PC-9 (cell line): ENCODE measurements around the gene ZNF407. TPM values are rescaled to one million over a fixed set of nuclear protein-coding genes. Genes with fewer than 3 reads are reported as not detected.

ENCODE experiments used
- BruUV-seq: library from RNA; stranded (reverse); fragments of 400-500 nt; replicated peaks from 2 replicates; lab custom pipeline; 2021; lab: Mats Ljungman, UMichigan
- CTCF ChIA-PET: fragments of 300-600 bp; sonication (Branson Sonifier 250); formaldehyde crosslinking; loops from one replicate; lab custom pipeline; 2022; ENCODE audit warnings: antibody characterized with exemption; lab: Charles Lee
- POLR2A ChIA-PET: fragments of 300-600 bp; sonication (Branson Sonifier 250); formaldehyde crosslinking; loops from one replicate; lab custom pipeline; 2022; ENCODE audit warnings: antibody characterized with exemption; ENCODE audit not compliant: unreplicated experiment; lab: Charles Lee
- DNase-seq, 2 experiments: peaks; one replicate each; pipeline versions ENCODE4 v3.0.0 to v3.0.0-alpha.2; 2015 to 2022; ENCODE audit warnings: mixed read lengths in 1 of 2
- H2AFZ ChIP-seq: fragments of 200-600 bp; sonication (generic); 2 replicates; pipeline ENCODE4 v1.8.1; 2017; ENCODE audit warnings: antibody characterized with exemption
- H3F3A ChIP-seq: fragments of 200-600 bp; sonication (generic); 2 replicates; pipeline ENCODE4 v1.8.1; 2017; ENCODE audit warnings: antibody characterized with exemption, mild to moderate bottlenecking, low read depth; ENCODE audit not compliant: insufficient read depth
- H3K27ac ChIP-seq: fragments of 200-600 bp; sonication (generic); 2 replicates; pipeline ENCODE4 v1.6.1; 2016; ENCODE audit warnings: mixed run types
- H3K27me3 ChIP-seq: fragments of 200-600 bp; sonication (generic); 2 replicates; pipeline ENCODE4 v1.6.1; 2016; ENCODE audit warnings: low read depth, mixed run types; ENCODE audit not compliant: insufficient read depth
- H3K36me3 ChIP-seq: fragments of 200-600 bp; sonication (generic); 2 replicates; pipeline ENCODE4 v1.6.1; 2016; ENCODE audit warnings: low read depth, mixed run types
- H3K4me1 ChIP-seq: fragments of 200-600 bp; sonication (generic); replicated peaks from 2 replicates; pipeline ENCODE4 v1.6.1; 2016; ENCODE audit warnings: mixed run types; ENCODE audit not compliant: insufficient read depth
- H3K4me2 ChIP-seq: fragments of 200-600 bp; sonication (generic); 2 replicates; pipeline ENCODE4 v1.6.1; 2017; ENCODE audit warnings: mixed run types
- H3K4me3 ChIP-seq: fragments of 200-600 bp; sonication (generic); 2 replicates; pipeline ENCODE4 v1.6.1; 2016; ENCODE audit warnings: mixed run types
- H3K79me2 ChIP-seq: fragments of 200-600 bp; sonication (generic); 2 replicates; pipeline ENCODE4 v1.6.1; 2017; ENCODE audit warnings: low read depth, mixed run types
- H3K9me2 ChIP-seq: fragments of 200-600 bp; sonication (generic); 2 replicates; pipeline ENCODE4 v1.8.1; 2017; ENCODE audit warnings: mild to moderate bottlenecking; ENCODE audit not compliant: insufficient read depth
- H3K9me3 ChIP-seq: fragments of 200-600 bp; sonication (generic); 2 replicates; pipeline ENCODE4 v1.8.1; 2016; ENCODE audit warnings: low read depth; ENCODE audit not compliant: insufficient read depth
- H4K20me1 ChIP-seq: fragments of 200-600 bp; sonication (generic); 2 replicates; pipeline ENCODE4 v1.8.1; 2017; ENCODE audit not compliant: insufficient read depth
- CTCF ChIP-seq: fragments of 200-600 bp; sonication (generic); conservative IDR thresholded peaks from 2 replicates; pipeline ENCODE4 v1.6.1; 2017; ENCODE audit warnings: mixed run types, antibody characterized with exemption, mild to moderate bottlenecking, moderate library complexity
- EZH2 ChIP-seq: fragments of 200-600 bp; sonication (generic); IDR thresholded peaks from 2 replicates; pipeline ENCODE4 v1.8.0; 2017; ENCODE audit warnings: antibody characterized with exemption, low read depth
- intact Hi-C: fragments of 100-400 bp; cut with micrococcal nuclease; formaldehyde crosslinking; loops from one replicate; pipeline ENCODE4 v1.10.0; 2022; ENCODE audit not compliant: unreplicated experiment
- total RNA-seq: library from RNA; stranded (reverse); gene quantifications from 2 replicates; pipeline ENCODE4 v1.2.3, GENCODE V29; 2021

The ZNF407 gene
- total RNA-seq, 1 experiment from 2014 or later: 13.4 TPM

GRCh38 chr18:75072672-75073371, 475.2 kb downstream of the ZNF407 start:
- DNase-seq: no peak
- no TSS peak for BruUV-seq
- H2AFZ ChIP-seq: no peak overlapping the region
- H3K4me3 ChIP-seq: no peak overlapping the region
- ChIA-PET POLR2A (no interaction called here), CTCF (no interaction called here)
- H3K4me2 ChIP-seq: no peak overlapping the region
- H3K79me2 ChIP-seq: no peaks in the 10 kb centered on the region
- H3K27ac ChIP-seq: no peak overlapping the region
- H3K27me3 ChIP-seq: no peaks in the 10 kb centered on the region
- H4K20me1 ChIP-seq: no peaks in the 10 kb centered on the region
- peaks cover 1% of the 10 kb centered on the region for H3K9me3 ChIP-seq
- H3K9me2 ChIP-seq: no peaks in the 10 kb centered on the region
- H3K4me1 ChIP-seq: peaks cover 20% of the 10 kb centered on the region
- intact Hi-C loops: no loop called here
- H3K36me3 ChIP-seq: no peaks in the 10 kb centered on the region
- H3F3A ChIP-seq: peaks cover 14% of the 10 kb centered on the region; the same call in 1 of the 2 replicates
- TF ChIP-seq CTCF: no peak
- no peak for TF ChIP-seq EZH2

- CTCF ChIA-PET: no interaction called here
- H4K20me1 ChIP-seq: no peaks in the 10 kb centered on the region
- no peak overlapping the region for H3K27ac ChIP-seq
Observed at GRCh38 chr18:75073654-75074053, 476.0 kb downstream of the ZNF407 start.

More at GRCh38 chr18:75073654-75074053, 476.0 kb downstream of the ZNF407 start:
- H3K4me3 ChIP-seq: no peak overlapping the region
- no peaks in the 10 kb centered on the region for H3K27me3 ChIP-seq
- POLR2A ChIA-PET: no interaction called here
- intact Hi-C loops: no loop called here
- no peak overlapping the region for H3K4me2 ChIP-seq
- no peak overlapping the region for H2AFZ ChIP-seq
- no peak for DNase-seq
- H3K9me2 ChIP-seq: no peaks in the 10 kb centered on the region
- peaks cover 7% of the 10 kb centered on the region for H3K9me3 ChIP-seq
- H3K36me3 ChIP-seq: no peaks in the 10 kb centered on the region
- TF ChIP-seq CTCF: no peak
- TF ChIP-seq EZH2: no peak
- H3K4me1 ChIP-seq: peaks cover 20% of the 10 kb centered on the region
- peaks cover 14% of the 10 kb centered on the region; the same call in 1 of the 2 replicates for H3F3A ChIP-seq
- BruUV-seq: no TSS peak
- no peaks in the 10 kb centered on the region for H3K79me2 ChIP-seq
